Dedifferentiated amniotic fluid mesenchymal stem cell (primary cell): ENCODE results near the gene DOK6.
A peak's percentile ranks its signal among the peaks of the same experiment; 100 is the strongest.

Source experiments
- DNase-seq: peaks from one replicate; pipeline ENCODE4 v3.0.0-alpha.2; 2016; ENCODE audit errors: extremely low spot score

Gene DOK6

GRCh38 chr18:69538849-69539248 is 138.2 kb downstream of the DOK6 start:
- DNase-seq = no peak

- DNase-seq = no peak
Observed at GRCh38 chr18:69539404-69539803, 138.7 kb downstream of the DOK6 start.

GRCh38 chr18:69556228-69556627 is 155.5 kb downstream of the DOK6 start:
- DNase-seq = no peak

GRCh38 chr18:69557282-69557681 is 156.6 kb downstream of the DOK6 start:
- no peak for DNase-seq

- no peak for DNase-seq
Observed at GRCh38 chr18:69558052-69558451, 157.4 kb downstream of the DOK6 start.

GRCh38 chr18:69559604-69560003 is 158.9 kb downstream of the DOK6 start:
- no peak for DNase-seq

- no peak for DNase-seq
Observed at GRCh38 chr18:69564602-69565001, 163.9 kb downstream of the DOK6 start.

GRCh38 chr18:69567813-69568488 is 167.3 kb downstream of the DOK6 start:
- no peak for DNase-seq

- no peak for DNase-seq
Observed at GRCh38 chr18:69569133-69569532, 168.4 kb downstream of the DOK6 start.

GRCh38 chr18:69574401-69574800 is 173.7 kb downstream of the DOK6 start:
- peak; percentile 19 for DNase-seq

- no peak for DNase-seq
Observed at GRCh38 chr18:69580107-69580506, 179.4 kb downstream of the DOK6 start.

- DNase-seq = no peak
Observed at GRCh38 chr18:69584429-69584828, 183.7 kb downstream of the DOK6 start.

GRCh38 chr18:69585696-69586095 is 185.0 kb downstream of the DOK6 start:
- no peak for DNase-seq

GRCh38 chr18:69586537-69586936 is 185.8 kb downstream of the DOK6 start:
- DNase-seq = no peak

- DNase-seq = no peak
Observed at GRCh38 chr18:69588301-69588700, 187.6 kb downstream of the DOK6 start.

GRCh38 chr18:69590150-69590549 is 189.5 kb downstream of the DOK6 start:
- no peak for DNase-seq

- no peak for DNase-seq
Observed at GRCh38 chr18:69596345-69596744, 195.7 kb downstream of the DOK6 start.

- no peak for DNase-seq
Observed at GRCh38 chr18:69597561-69597960, 196.9 kb downstream of the DOK6 start.

GRCh38 chr18:69599377-69599776 is 198.7 kb downstream of the DOK6 start:
- no peak for DNase-seq

- no peak for DNase-seq
Observed at GRCh38 chr18:69612242-69612641, 211.6 kb downstream of the DOK6 start.

GRCh38 chr18:69616114-69616513 is 215.4 kb downstream of the DOK6 start:
- no peak for DNase-seq

GRCh38 chr18:69617408-69617807 is 216.7 kb downstream of the DOK6 start:
- DNase-seq = no peak

- DNase-seq = peak; percentile 83
Observed at GRCh38 chr18:69617888-69618287, 217.2 kb downstream of the DOK6 start.

- no peak for DNase-seq
Observed at GRCh38 chr18:69622184-69622583, 221.5 kb downstream of the DOK6 start.
